GM10266 (cell line): ENCODE results near the gene SELL.

Experiments used
- DNase-seq: peaks from one replicate; pipeline ENCODE4 v3.0.0; 2012; ENCODE audit errors: extremely low spot score
- TF ChIP-seq, protein P1 (sequence below): IDR thresholded peaks from 2 replicates; pipeline ENCODE4 v1.5.1; 2012; ENCODE audit warnings: mild to moderate bottlenecking, low read depth; ENCODE audit not compliant: control insufficient read depth, insufficient read depth; ENCODE audit errors: missing control alignments

SELL gene

DNA sequence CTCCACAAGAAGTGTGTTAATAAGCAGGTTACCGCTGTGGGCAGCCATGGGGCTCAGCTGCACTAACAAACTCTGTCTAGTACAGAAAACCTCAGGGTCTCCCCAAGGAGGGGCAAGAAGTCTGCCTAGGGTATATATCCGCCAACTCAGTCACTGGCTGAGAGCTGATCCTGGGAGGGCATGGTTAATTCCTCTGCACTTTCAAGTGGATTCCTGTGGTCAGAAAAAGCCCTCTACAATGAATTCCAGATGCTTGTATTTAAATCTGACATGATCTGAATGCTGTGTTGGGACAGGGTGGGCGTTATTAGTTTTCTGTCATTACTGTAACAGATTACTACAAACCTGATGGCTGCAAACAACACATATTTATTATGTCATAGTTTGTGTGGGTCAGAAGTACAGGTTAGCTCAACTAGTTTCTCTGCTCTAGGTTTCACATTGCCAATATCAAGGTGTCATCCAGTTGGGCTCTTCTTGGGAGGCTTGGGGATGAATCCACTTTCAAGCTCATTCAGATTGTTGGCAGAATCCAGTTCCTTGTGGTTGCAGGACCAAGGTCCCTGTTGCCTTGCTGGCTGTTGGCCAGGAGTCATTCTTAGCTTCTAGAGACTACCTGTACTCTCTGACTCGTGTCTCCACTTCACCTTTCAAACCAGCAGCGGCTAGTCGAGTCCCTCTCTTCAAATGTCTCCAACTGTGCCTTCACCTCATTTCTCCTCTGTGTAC is 30.4 kb upstream of the SELL start:
- DNase-seq, result no peak
- TF ChIP-seq, protein P1, sequence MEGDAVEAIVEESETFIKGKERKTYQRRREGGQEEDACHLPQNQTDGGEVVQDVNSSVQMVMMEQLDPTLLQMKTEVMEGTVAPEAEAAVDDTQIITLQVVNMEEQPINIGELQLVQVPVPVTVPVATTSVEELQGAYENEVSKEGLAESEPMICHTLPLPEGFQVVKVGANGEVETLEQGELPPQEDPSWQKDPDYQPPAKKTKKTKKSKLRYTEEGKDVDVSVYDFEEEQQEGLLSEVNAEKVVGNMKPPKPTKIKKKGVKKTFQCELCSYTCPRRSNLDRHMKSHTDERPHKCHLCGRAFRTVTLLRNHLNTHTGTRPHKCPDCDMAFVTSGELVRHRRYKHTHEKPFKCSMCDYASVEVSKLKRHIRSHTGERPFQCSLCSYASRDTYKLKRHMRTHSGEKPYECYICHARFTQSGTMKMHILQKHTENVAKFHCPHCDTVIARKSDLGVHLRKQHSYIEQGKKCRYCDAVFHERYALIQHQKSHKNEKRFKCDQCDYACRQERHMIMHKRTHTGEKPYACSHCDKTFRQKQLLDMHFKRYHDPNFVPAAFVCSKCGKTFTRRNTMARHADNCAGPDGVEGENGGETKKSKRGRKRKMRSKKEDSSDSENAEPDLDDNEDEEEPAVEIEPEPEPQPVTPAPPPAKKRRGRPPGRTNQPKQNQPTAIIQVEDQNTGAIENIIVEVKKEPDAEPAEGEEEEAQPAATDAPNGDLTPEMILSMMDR, result no peak

- TF ChIP-seq, protein P1, result no peak
- DNase-seq, result no peak
Measured at GRCh38 chr1:169739980-169740379, 28.6 kb upstream of the SELL start.

DNA sequence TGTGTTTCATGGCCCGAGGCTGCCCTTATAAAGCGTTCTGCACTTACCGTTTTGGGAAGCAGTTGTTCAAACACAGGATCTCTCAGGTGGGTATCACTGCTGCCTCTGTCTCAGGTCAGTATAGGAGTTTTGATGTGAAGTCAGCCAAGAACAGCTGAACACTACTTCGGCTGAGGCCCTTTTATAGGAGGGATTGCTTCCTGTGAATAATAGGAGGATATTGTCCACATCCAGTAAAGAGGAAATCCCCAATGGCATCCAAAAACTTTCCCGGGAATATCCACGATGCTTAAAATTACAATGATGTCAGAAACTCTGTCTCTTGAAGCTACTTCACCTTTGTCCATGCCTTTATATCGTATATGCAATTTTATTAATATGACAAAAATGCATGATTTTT is 22.5 kb upstream of the SELL start, which contains the start of gene SELE:
Gene SELE (minus strand): TSS at position 156 of the 400 bp plus-strand sequence. CDS start 467 bp downstream, outside the sequence.
- TF ChIP-seq, protein P1, result no peak
- no peak for DNase-seq

DNA sequence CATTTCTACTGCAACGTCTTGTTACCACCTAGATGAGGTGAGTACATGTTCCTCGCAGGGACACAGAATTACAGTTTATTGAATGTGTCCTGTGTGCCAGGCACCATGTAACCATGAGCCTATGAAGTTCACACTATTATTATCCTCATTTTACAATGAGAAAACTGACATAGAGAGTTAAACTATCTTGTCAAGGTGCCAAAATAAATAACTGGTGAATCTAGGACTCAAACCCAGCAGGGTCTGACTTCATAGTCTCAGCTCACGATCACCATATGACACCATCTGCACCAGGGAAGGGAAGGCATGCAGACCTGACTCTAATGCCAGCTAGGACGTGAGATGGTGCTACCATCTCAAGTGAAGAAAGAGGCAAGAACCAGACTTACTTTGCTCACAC is 20.0 kb upstream of the SELL start:
- DNase-seq, result no peak
- TF ChIP-seq, protein P1, result no peak

GRCh38 chr1:169729991-169730390 is 18.6 kb upstream of the SELL start:
- TF ChIP-seq, protein P1, result no peak
- DNase-seq, result no peak

- TF ChIP-seq, protein P1, result no peak
- no peak for DNase-seq
Measured at GRCh38 chr1:169727307-169727706, 15.9 kb upstream of the SELL start.

- no peak for DNase-seq
- TF ChIP-seq, protein P1, result no peak
Measured at GRCh38 chr1:169726851-169727250, 15.4 kb upstream of the SELL start.
